Measurements from ENCODE around the gene ARHGAP28. TPM values are rescaled to one million over a fixed set of nuclear protein-coding genes. Genes with fewer than 3 reads are reported as not detected.

The ARHGAP28 gene
- total RNA-seq, 2 experiments from 2014 or later = not detected

GRCh38 chr18:6793986-6794385 is 64.5 kb downstream of the ARHGAP28 start:
- no peak for TF ChIP-seq CTCF (IDR thresholded peaks at IDR 0.05)
- Mint-ChIP-seq H3K4me3 (no peak overlapping the region), H3K4me1 (ENCODE audit: low read depth) (no peaks in the 10 kb centered on the region), H3K36me3 (ENCODE audit: low read depth) (no peaks in the 10 kb centered on the region), H3K27me3 (no peaks in the 10 kb centered on the region), H3K9me3 (no peaks in the 10 kb centered on the region), H3K27ac (no peak overlapping the region)
- no peaks in the 10 kb centered on the region for H3K4me1 ChIP-seq (ENCODE audit: insufficient read depth, low read length)
- intact Hi-C loops (cut with DNase I, micrococcal nuclease) = no loop called here
- H3K27ac ChIP-seq (ENCODE audit: low read depth in 1 of 2, low read length in 2 of 2) = no peak overlapping the region
- ATAC-seq (ENCODE audit: poor library complexity) = no peak
- no peaks in the 10 kb centered on the region for H3K36me3 ChIP-seq (ENCODE audit: insufficient read depth, low read length)
- POLR2A ChIA-PET = no interaction called here
- CTCF ChIA-PET = no interaction called here
- no peak for DNase-seq
- no peak overlapping the region for H3K4me3 ChIP-seq (ENCODE audit: low read length)
- no peaks in the 10 kb centered on the region for H3K27me3 ChIP-seq (ENCODE audit: control insufficient read depth in 1 of 2, insufficient read depth in 2 of 2, low read length in 2 of 2)
- H3K9me3 ChIP-seq (ENCODE audit: control insufficient read depth in 1 of 2, insufficient read depth in 1 of 2, low read length in 2 of 2) = peaks cover 0 to 12% of the 10 kb centered on the region in 2 experiments

- ATAC-seq (ENCODE audit: poor library complexity) (no peak), DNase-seq (no peak)
- intact Hi-C loops (cut with DNase I, micrococcal nuclease) = no loop called here
- Histone ChIP-seq H3K4me3 (ENCODE audit: low read length) (no peak overlapping the region), H3K27me3 (ENCODE audit: control insufficient read depth in 1 of 2, insufficient read depth in 2 of 2, low read length in 2 of 2) (no peaks in the 10 kb centered on the region), H3K36me3 (ENCODE audit: insufficient read depth, low read length) (no peaks in the 10 kb centered on the region), H3K27ac (ENCODE audit: low read depth in 1 of 2, low read length in 2 of 2) (no peak overlapping the region), H3K9me3 (ENCODE audit: control insufficient read depth in 1 of 2, insufficient read depth in 1 of 2, low read length in 2 of 2) (peaks cover 0 to 8% of the 10 kb centered on the region in 2 experiments), H3K4me1 (ENCODE audit: insufficient read depth, low read length) (no peaks in the 10 kb centered on the region)
- TF ChIP-seq CTCF (IDR thresholded peaks at IDR 0.05) = no peak
- CTCF ChIA-PET = no interaction called here
- no peak overlapping the region for H3K4me3 Mint-ChIP-seq
- POLR2A ChIA-PET = no interaction called here
- no peaks in the 10 kb centered on the region for H3K27me3 Mint-ChIP-seq
- H3K4me1 Mint-ChIP-seq (ENCODE audit: low read depth) = no peaks in the 10 kb centered on the region
- no peaks in the 10 kb centered on the region for H3K36me3 Mint-ChIP-seq (ENCODE audit: low read depth)
- no peaks in the 10 kb centered on the region for H3K9me3 Mint-ChIP-seq
- H3K27ac Mint-ChIP-seq = no peak overlapping the region
These were observed 65.8 kb downstream of the ARHGAP28 start for GRCh38 chr18:6795307-6795706.

GRCh38 chr18:6796511-6796910 is 67.0 kb downstream of the ARHGAP28 start:
- DNase-seq (no peak), ATAC-seq (ENCODE audit: poor library complexity) (no peak)
- no peaks in the 10 kb centered on the region for H3K27me3 Mint-ChIP-seq
- H3K27me3 ChIP-seq (ENCODE audit: control insufficient read depth in 1 of 2, insufficient read depth in 2 of 2, low read length in 2 of 2) = no peaks in the 10 kb centered on the region
- ChIA-PET CTCF (no interaction called here), POLR2A (no interaction called here)
- H3K4me3 ChIP-seq (ENCODE audit: low read length) = no peak overlapping the region
- H3K4me1 ChIP-seq (ENCODE audit: insufficient read depth, low read length) = no peaks in the 10 kb centered on the region
- H3K9me3 Mint-ChIP-seq = peaks cover 2% of the 10 kb centered on the region
- no peak overlapping the region for H3K27ac ChIP-seq (ENCODE audit: low read depth in 1 of 2, low read length in 2 of 2)
- no peak overlapping the region for H3K4me3 Mint-ChIP-seq
- H3K27ac Mint-ChIP-seq = no peak overlapping the region
- H3K36me3 ChIP-seq (ENCODE audit: insufficient read depth, low read length) = no peaks in the 10 kb centered on the region
- no peaks in the 10 kb centered on the region for H3K4me1 Mint-ChIP-seq (ENCODE audit: low read depth)
- no peak for TF ChIP-seq CTCF (IDR thresholded peaks at IDR 0.05)
- H3K9me3 ChIP-seq (ENCODE audit: control insufficient read depth in 1 of 2, insufficient read depth in 1 of 2, low read length in 2 of 2) = peaks cover 0 to 8% of the 10 kb centered on the region in 2 experiments
- intact Hi-C loops (cut with DNase I, micrococcal nuclease) = no loop called here
- H3K36me3 Mint-ChIP-seq (ENCODE audit: low read depth) = no peaks in the 10 kb centered on the region
